H1 (cell line): Measurements from ENCODE around the gene DEPDC4. TPM values are rescaled to one million over a fixed set of nuclear protein-coding genes. Genes with fewer than 3 reads are reported as not detected.

Experiments used
- CTCF ChIA-PET: fragments of 300-600 bp; sonication (Branson Sonifier 250); formaldehyde crosslinking; loops from one replicate; lab custom pipeline; 2021; ENCODE audit not compliant: partially characterized antibody; lab: Charles Lee
- POLR2A ChIA-PET: fragments of 300-600 bp; sonication (Branson Sonifier 250); formaldehyde crosslinking; loops from one replicate; lab custom pipeline; 2021; ENCODE audit warnings: inconsistent platforms; ENCODE audit not compliant: partially characterized antibody; lab: Charles Lee
- DNase-seq, 2 experiments: peaks; one replicate each; pipeline versions ENCODE4 v3.0.0 to v3.0.0-alpha.2; 2010 to 2022; ENCODE audit warnings: low spot score in 2 of 2, low read depth in 1 of 2, mixed read lengths in 1 of 2
- FAIRE-seq: peaks from 2 replicates; lab custom pipeline; 2011; peaks lifted over from hg19 to GRCh38; lab: Jason Lieb, UNC
- H2AFZ ChIP-seq: 2 replicates; pipeline ENCODE4 v1.8.1; 2012; ENCODE audit warnings: low read length, inconsistent platforms
- H2AK5ac ChIP-seq: 2 replicates; pipeline ENCODE4 v1.6.1; 2013; ENCODE audit warnings: low read depth, low read length
- H2BK120ac ChIP-seq: replicated peaks from 2 replicates; pipeline ENCODE3; 2013; ENCODE audit warnings: low read depth, low read length, inconsistent platforms
- H2BK12ac ChIP-seq: 2 replicates; pipeline ENCODE4 v1.6.1; 2013; ENCODE audit warnings: low read depth, low read length
- H2BK15ac ChIP-seq: 2 replicates; pipeline ENCODE4 v1.6.1; 2013; ENCODE audit warnings: low read length
- H2BK20ac ChIP-seq: 2 replicates; pipeline ENCODE4 v1.6.1; 2013; ENCODE audit warnings: low read length
- H2BK5ac ChIP-seq: 2 replicates; pipeline ENCODE4 v1.6.1; 2013; ENCODE audit warnings: low read depth, low read length
- H3K14ac ChIP-seq: 2 replicates; pipeline ENCODE4 v1.6.1; 2013; ENCODE audit warnings: inconsistent platforms; ENCODE audit not compliant: insufficient read length
- H3K18ac ChIP-seq: 2 replicates; pipeline ENCODE4 v1.6.1; 2013; ENCODE audit warnings: low read length; ENCODE audit errors: extremely low read depth
- H3K23ac ChIP-seq: 2 replicates; pipeline ENCODE4 v1.6.1; 2013; ENCODE audit warnings: inconsistent platforms; ENCODE audit not compliant: insufficient read length
- H3K23me2 ChIP-seq: 2 replicates; pipeline ENCODE4 v1.6.1; 2013; ENCODE audit warnings: low read depth, low read length
- H3K27ac ChIP-seq: 2 replicates; pipeline ENCODE4 v1.6.1; 2011; ENCODE audit warnings: low read depth, low read length, inconsistent platforms
- H3K27me3 ChIP-seq, 4 experiments: replicated peaks in 1 of 4; 1 replicate in 1 of 4; 2 replicates in 3 of 4; pipeline versions ENCODE4 v1.6.1 to v1.8.1; 2011 to 2013; ENCODE audit warnings: low read length in 3 of 4, mild to moderate bottlenecking in 3 of 4, inconsistent platforms in 2 of 4, mixed read lengths in 2 of 4, moderate library complexity in 1 of 4; ENCODE audit not compliant: control insufficient read depth in 3 of 4, insufficient read depth in 3 of 4; ENCODE audit errors: extremely low read depth in 1 of 4
- H3K36me3 ChIP-seq, 4 experiments: 2 replicates each; pipeline versions ENCODE4 v1.6.1 to v1.8.1; 2011 to 2013; ENCODE audit warnings: mild to moderate bottlenecking in 4 of 4, low read length in 3 of 4, moderate library complexity in 2 of 4, control low read depth in 1 of 4, inconsistent platforms in 1 of 4; ENCODE audit not compliant: insufficient read depth in 4 of 4, control insufficient read depth in 2 of 4
- H3K4ac ChIP-seq: replicated peaks from 2 replicates; pipeline ENCODE3; 2013; ENCODE audit warnings: low read length, low read depth, mixed read lengths, inconsistent platforms; ENCODE audit not compliant: insufficient read length
- H3K4me1 ChIP-seq, 4 experiments: replicated peaks in 1 of 4; 1 replicate in 1 of 4; 2 replicates in 3 of 4; pipeline versions ENCODE4 v1.6.1 to v1.8.1; 2011 to 2013; ENCODE audit warnings: low read length in 3 of 4, inconsistent platforms in 2 of 4, mixed read lengths in 1 of 4; ENCODE audit not compliant: insufficient read depth in 4 of 4, control insufficient read depth in 3 of 4
- H3K4me2 ChIP-seq, 2 experiments: 2 replicates each; pipeline versions ENCODE4 v1.6.1 to v1.8.1; 2011 to 2013; ENCODE audit warnings: low read depth in 2 of 2, low read length in 2 of 2, control low read depth in 1 of 2, inconsistent platforms in 1 of 2, mild to moderate bottlenecking in 1 of 2; ENCODE audit not compliant: insufficient read depth in 1 of 2
- H3K4me3 ChIP-seq, 4 experiments: fragments of 200-600, 300-600 bp in 1 of 4; sonication (generic), shearing (Covaris generic), sonication (Bioruptor Twin) in 1 of 4; 2 replicates each; pipeline versions ENCODE4 v1.5.1 to v1.8.1; 2011 to 2016; ENCODE audit warnings: low read length in 4 of 4, low read depth in 3 of 4, control low read depth in 2 of 4, inconsistent platforms in 2 of 4, mild to moderate bottlenecking in 2 of 4, mixed read lengths in 1 of 4, moderate library complexity in 1 of 4; ENCODE audit not compliant: insufficient read depth in 2 of 4; ENCODE audit errors: extremely low read depth in 1 of 4
- H3K56ac ChIP-seq: replicated peaks from 2 replicates; pipeline ENCODE3; 2013; ENCODE audit warnings: low read depth, mild to moderate bottlenecking, mixed read lengths, low read length, inconsistent platforms; ENCODE audit not compliant: insufficient read length
- H3K79me1 ChIP-seq: 2 replicates; pipeline ENCODE4 v1.6.1; 2013; ENCODE audit warnings: low read depth, low read length, control low read depth
- H3K79me2 ChIP-seq, 2 experiments: 2 replicates each; pipeline versions ENCODE4 v1.6.1 to v1.8.1; 2012 to 2013; ENCODE audit warnings: low read length in 2 of 2, mild to moderate bottlenecking in 2 of 2, inconsistent platforms in 1 of 2; ENCODE audit not compliant: insufficient read depth in 2 of 2, control insufficient read depth in 1 of 2
- H3K9ac ChIP-seq, 4 experiments: replicated peaks in 1 of 4; 1 replicate in 1 of 4; 2 replicates in 3 of 4; pipeline versions ENCODE4 v1.6.1 to v1.8.1; 2011 to 2013; ENCODE audit warnings: low read depth in 3 of 4, low read length in 3 of 4, control low read depth in 2 of 4, mild to moderate bottlenecking in 2 of 4, moderate library complexity in 2 of 4, inconsistent platforms in 1 of 4; ENCODE audit errors: extremely low read depth in 1 of 4
- H3K9me3 ChIP-seq, 2 experiments: 2 replicates each; pipeline versions ENCODE4 v1.6.1 to v1.8.1; 2012 to 2013; ENCODE audit warnings: mild to moderate bottlenecking in 2 of 2, moderate library complexity in 2 of 2, control low read depth in 1 of 2, inconsistent platforms in 1 of 2, low read depth in 1 of 2, low read length in 1 of 2, mixed read lengths in 1 of 2; ENCODE audit not compliant: insufficient read depth in 2 of 2
- H4K20me1 ChIP-seq, 2 experiments: replicated peaks in 1 of 2; 2 replicates each; pipeline versions ENCODE3 to v1.8.1; 2011 to 2013; ENCODE audit warnings: inconsistent platforms in 2 of 2, low read length in 2 of 2, mild to moderate bottlenecking in 1 of 2; ENCODE audit not compliant: insufficient read depth in 2 of 2, control insufficient read depth in 1 of 2
- H4K5ac ChIP-seq: 2 replicates; pipeline ENCODE4 v1.6.1; 2013; ENCODE audit warnings: low read length, low read depth, mixed read lengths, inconsistent platforms; ENCODE audit not compliant: insufficient read length
- H4K8ac ChIP-seq: 2 replicates; pipeline ENCODE4 v1.8.0; 2013; ENCODE audit warnings: mild to moderate bottlenecking, moderate library complexity, low read length, inconsistent platforms; ENCODE audit not compliant: insufficient read depth; ENCODE audit errors: extremely low read depth
- H4K91ac ChIP-seq: replicated peaks from 2 replicates; pipeline ENCODE3; 2013; ENCODE audit warnings: low read length, mixed read lengths, inconsistent platforms; ENCODE audit not compliant: insufficient read length
- CBX5 ChIP-seq: fragments of 300-800, 300-1000 bp; sonication (generic); IDR thresholded peaks from 2 replicates; pipeline ENCODE4 v1.7.1; 2016; ENCODE audit warnings: antibody characterized with exemption, low read length, low read depth
- CBX8 ChIP-seq: fragments of 300-800, 300-1000 bp; sonication (generic); IDR thresholded peaks from 2 replicates; pipeline ENCODE4 v1.7.1; 2016; ENCODE audit warnings: low read depth, low read length, borderline replicate concordance
- JUN ChIP-seq: IDR thresholded peaks from 2 replicates; pipeline ENCODE4 v1.6.1; 2011; ENCODE audit warnings: low read depth, mild to moderate bottlenecking, improper control_type of control experiment, low read length
- NANOG ChIP-seq: IDR thresholded peaks from 2 replicates; pipeline ENCODE4 v1.6.1; 2011; ENCODE audit warnings: low read length, low read depth, mild to moderate bottlenecking, inconsistent platforms; ENCODE audit not compliant: insufficient read depth, poor library complexity, severe bottlenecking
- RFX5 ChIP-seq: IDR thresholded peaks from 2 replicates; pipeline ENCODE4 v1.6.1; 2011; ENCODE audit warnings: low read depth, low read length, improper control_type of control experiment, borderline replicate concordance
- WGBS, 2 experiments: shearing (Covaris generic) in 1 of 2; methylation state at CpG; one replicate each; pipeline versions ENCODE4 v1.1.6 to v1.1.7; 2013 to 2015; ENCODE audit warnings: low lambda C conversion rate in 2 of 2, mixed read lengths in 2 of 2, inconsistent platforms in 1 of 2, low coverage in 1 of 2, missing lambda C conversion rate in 1 of 2; ENCODE audit not compliant: insufficient replicate concordance in 2 of 2, insufficient coverage in 1 of 2, insufficient read length in 1 of 2; ENCODE audit errors: extremely low coverage in 1 of 2, missing lambda C conversion rate in 1 of 2; 5-methylcytosine and 5-hydroxymethylcytosine counted together
- polyA plus RNA-seq, 7 experiments: library from polyadenylated mRNA; depleted of rRNA in 3 of 7; stranded (reverse) in 5 of 7; unstranded in 2 of 7; fragments of >200 nt in 5 of 7; fragments of 200-250 nt in 2 of 7; gene quantifications; 1 replicate in 5 of 7; 2 replicates in 1 of 7; 4 replicates in 1 of 7; pipeline versions ENCODE4 v1.2.1 to v1.2.3, GENCODE V29; 2011 to 2013; ENCODE audit warnings: missing spikeins in 2 of 7, mixed read lengths in 2 of 7
- total RNA-seq: library from RNA; stranded (reverse); fragmentation: NEBNext Ultra II Directional; extraction: Animal tissue kit (Norgen Biotek cat#: 25700); gene quantifications from 2 replicates; pipeline ENCODE4 v1.2.1, GENCODE V29; 2021

Gene DEPDC4
- total and polyA plus RNA-seq, 2 of the 8 experiments (the other 6 are each of a cell fraction or from before 2014, with no cell fraction given): 0.80 to 3.8 TPM

DNA sequence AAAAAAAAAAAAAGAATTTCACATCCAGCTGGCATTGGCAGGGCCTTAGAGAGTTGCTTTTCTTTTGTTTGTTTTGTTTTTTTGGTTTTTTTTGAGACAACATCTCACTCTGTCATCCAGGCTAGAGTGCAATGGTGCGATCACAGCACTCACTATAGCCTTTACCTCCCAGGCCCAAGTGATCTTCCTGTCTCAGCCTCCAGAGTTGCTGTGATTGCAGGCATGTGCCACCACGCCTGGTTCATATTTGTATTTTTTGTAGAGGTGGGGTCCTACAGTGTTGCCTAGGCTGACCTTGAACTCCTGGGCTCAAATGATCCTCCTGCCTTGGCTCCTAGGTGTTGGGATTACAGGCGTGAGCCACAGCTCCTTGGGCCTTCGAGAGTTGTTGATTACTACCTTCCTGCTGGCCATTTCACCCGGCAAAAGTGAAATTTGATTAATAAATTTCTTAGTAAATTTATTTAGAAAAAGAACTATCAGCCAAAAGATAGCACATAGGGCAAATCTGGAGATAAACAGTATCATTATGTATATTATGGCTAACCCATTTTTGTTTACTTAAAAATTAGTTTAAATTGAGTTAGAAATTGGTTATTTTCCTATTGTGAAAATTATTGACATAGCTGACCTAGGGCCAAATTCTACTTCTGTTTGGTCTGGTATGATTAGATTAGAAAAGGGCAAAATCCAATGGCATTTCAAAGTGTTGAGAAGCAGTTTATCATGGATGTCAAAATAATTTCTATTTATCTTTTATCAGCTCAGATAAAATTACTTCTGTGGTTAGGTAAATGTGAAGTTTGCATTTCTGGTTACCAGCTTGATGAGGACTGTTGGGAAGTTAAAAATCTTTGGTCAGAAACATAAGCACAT is 53.6 kb downstream of the DEPDC4 start:
- Histone ChIP-seq H3K18ac (no peak overlapping the region), H4K20me1 (peaks cover 0 to 2% of the 10 kb centered on the region in 2 experiments), H3K27ac (no peak overlapping the region), H3K56ac (no peak overlapping the region), H2BK15ac (no peak overlapping the region), H3K23ac (no peak overlapping the region), H2BK5ac (no peak overlapping the region), H3K4me1 (no peaks in the 10 kb centered on the region), H2BK20ac (no peak overlapping the region), H4K5ac (no peak overlapping the region), H3K4me3 (no peak overlapping the region), H3K23me2 (no peaks in the 10 kb centered on the region), H3K4ac (no peak overlapping the region), H2BK12ac (no peak overlapping the region), H2AK5ac (no peak overlapping the region), H2AFZ (no peak overlapping the region), H3K79me2 (no peaks in the 10 kb centered on the region), H3K14ac (no peak overlapping the region), H3K9ac (no peak overlapping the region), H2BK120ac (no peak overlapping the region), H3K9me3 (no peaks in the 10 kb centered on the region), H4K8ac (no peak overlapping the region), H4K91ac (no peak overlapping the region), H3K79me1 (no peaks in the 10 kb centered on the region), H3K36me3 (peaks cover 0 to 70% (median 26%) of the 10 kb centered on the region in 4 experiments; a peak in 7 of 8 replicates), H3K27me3 (no peaks in the 10 kb centered on the region), H3K4me2 (no peak overlapping the region)
- DNase-seq: no peak
- CTCF ChIA-PET: no interaction called here
- FAIRE-seq: no peak
- POLR2A ChIA-PET: interaction anchor here (1.0 kb wide), 1 partner anchor 13 kb away, joined by 3 read pairs; the partner anchor contains the start of gene ACTR6
- TF ChIP-seq JUN (no peak), CBX8 (no peak), CBX5 (no peak), NANOG (no peak), RFX5 (no peak)
- WGBS, 2 experiments: 90% methylated on average over 5 of the region's 5 CpGs; no CpG with 5 or more reads in 1 of the 2 experiments
